NB4 (cell line): ENCODE results near the gene HAVCR1.
A peak's percentile ranks its signal among the peaks of the same experiment; 100 is the strongest.
"Not testable (repeated sequence)": the region's sequence is repeated elsewhere in the genome, so short reads cannot be mapped to it uniquely, and the experiment has no call there.

Experiments used
- DNase-seq: peaks from one replicate; pipeline ENCODE4 v3.0.0; 2010; ENCODE audit warnings: low read depth
- H3K4me3 ChIP-seq: one replicate; pipeline ENCODE4 v1.5.1; 2011; ENCODE audit warnings: mild to moderate bottlenecking, low read depth, low read length, moderate library complexity
- CTCF ChIP-seq: IDR thresholded peaks from one replicate; pipeline ENCODE4 v1.5.1; 2012; ENCODE audit warnings: low read depth, low read length
- MAX ChIP-seq: IDR thresholded peaks from 2 replicates; pipeline ENCODE4 v1.6.1; 2011; ENCODE audit warnings: low read depth, low read length
- MYC ChIP-seq: IDR thresholded peaks from 2 replicates; pipeline ENCODE4 v1.6.1; 2011; ENCODE audit warnings: low read depth, low read length
- POLR2A ChIP-seq: IDR thresholded peaks from 2 replicates; pipeline ENCODE4 v1.6.1; 2011; ENCODE audit warnings: mild to moderate bottlenecking; ENCODE audit not compliant: insufficient read length; ENCODE audit errors: extremely low read depth

HAVCR1 gene

GRCh38 chr5:157030692-157031091 lies 28.2 kb downstream of the HAVCR1 start:
- H3K4me3 ChIP-seq, result no peak overlapping the region
- DNase-seq, result no peak
- TF ChIP-seq MAX (no peak), MYC (no peak), POLR2A (no peak), CTCF (no peak)

- no peak for DNase-seq
- TF ChIP-seq MYC (no peak), CTCF (no peak), MAX (no peak), POLR2A (no peak)
- no peak overlapping the region for H3K4me3 ChIP-seq
Measured at GRCh38 chr5:157029457-157029856, 29.5 kb downstream of the HAVCR1 start.

- H3K4me3 ChIP-seq, DNase-seq: not testable (repeated sequence)
Measured at GRCh38 chr5:157027663-157028062, 31.3 kb downstream of the HAVCR1 start.

GRCh38 chr5:157026789-157027424 lies 32.0 kb downstream of the HAVCR1 start:
- DNase-seq, result peak; percentile 4
- no peak overlapping the region for H3K4me3 ChIP-seq
- TF ChIP-seq MAX (no peak), CTCF (peak; percentile 44), MYC (no peak), POLR2A (no peak)

GRCh38 chr5:157025093-157025698 lies 33.7 kb downstream of the HAVCR1 start:
- DNase-seq, result no peak
- TF ChIP-seq MYC (no peak), CTCF (no peak), MAX (no peak), POLR2A (no peak)
- H3K4me3 ChIP-seq, result no peak overlapping the region

- no peak for TF ChIP-seq CTCF
- TF ChIP-seq POLR2A, result no peak
- no peak for TF ChIP-seq MYC
- TF ChIP-seq MAX, result no peak
- H3K4me3 ChIP-seq, result no peak overlapping the region
- DNase-seq, result no peak
Measured at GRCh38 chr5:157024208-157024959, 34.5 kb downstream of the HAVCR1 start.
